Spinal cord (tissue), 10 donors: Measurements from ENCODE around the gene TGM5. TPM values are rescaled to one million over a fixed set of nuclear protein-coding genes. Genes with fewer than 3 reads are reported as not detected.

Source experiments
- DNase-seq, 6 donors: peaks; one replicate each; pipeline versions ENCODE4 v3.0.0 to v3.0.0-alpha.2; 2013 to 2015; ENCODE audit warnings: low spot score in 6 of 6, low read depth in 4 of 6
- H3K27ac ChIP-seq: one replicate; pipeline ENCODE4 v1.5.1; 2013; ENCODE audit warnings: low read depth, low read length, control low read depth
- H3K27me3 ChIP-seq: one replicate; pipeline ENCODE4 v1.6.1; 2013; ENCODE audit warnings: low read length; ENCODE audit not compliant: control insufficient read depth, insufficient read depth
- H3K36me3 ChIP-seq: one replicate; pipeline ENCODE4 v1.6.1; 2013; ENCODE audit warnings: low read length; ENCODE audit not compliant: control insufficient read depth, insufficient read depth
- H3K4me1 ChIP-seq: one replicate; pipeline ENCODE4 v1.6.1; 2013; ENCODE audit warnings: low read length; ENCODE audit not compliant: control insufficient read depth, insufficient read depth
- H3K4me3 ChIP-seq: one replicate; pipeline ENCODE4 v1.5.1; 2013; ENCODE audit warnings: low read depth, low read length, control low read depth
- H3K9me3 ChIP-seq: one replicate; pipeline ENCODE4 v1.6.1; 2013; ENCODE audit warnings: low read length; ENCODE audit not compliant: control insufficient read depth, insufficient read depth
- whole genome bisulfite sequencing: methylation state at CpG from one replicate; pipeline ENCODE4 v1.1.5; 2013; ENCODE audit warnings: missing lambda C conversion rate; ENCODE audit not compliant: insufficient coverage; 5-methylcytosine and 5-hydroxymethylcytosine counted together
- polyA plus RNA-seq, 2 donors: library from polyadenylated mRNA; unstranded; fragments of 120-200 nt; gene quantifications; one replicate each; pipeline ENCODE4 v1.2.1, GENCODE V29; 2013; ENCODE audit not compliant: insufficient read length in 2 of 2
- total RNA-seq, 2 donors: library from RNA; depleted of rRNA in 1 of 2; stranded (reverse); fragments of 120-200 nt in 1 of 2; fragments of >200 nt in 1 of 2; gene quantifications; one replicate each; pipeline versions ENCODE4 v1.2.3 to v1.2.4, GENCODE V29; 2013 to 2014
- donor health status: healthy.

The TGM5 gene
- total and polyA plus RNA-seq, 4 donors, result 0.10 TPM; not detected in 3

- peaks cover 5% of the 10 kb centered on the region for H3K4me1 ChIP-seq
- no peaks in the 10 kb centered on the region for H3K9me3 ChIP-seq
- peak; percentile 8 to 75 (median 42) for DNase-seq
- H3K27ac ChIP-seq, result no peak overlapping the region
- no peaks in the 10 kb centered on the region for H3K27me3 ChIP-seq
- no peak overlapping the region for H3K4me3 ChIP-seq
- WGBS, result 52% methylated on average over 15 of the region's 16 CpGs
- H3K36me3 ChIP-seq, result no peaks in the 10 kb centered on the region
Measured at GRCh38 chr15:43225201-43225949, 41.4 kb downstream of the TGM5 start.

GRCh38 chr15:43221422-43221821 lies 45.3 kb downstream of the TGM5 start:
- no peaks in the 10 kb centered on the region for H3K4me1 ChIP-seq
- no peak overlapping the region for H3K4me3 ChIP-seq
- H3K27ac ChIP-seq, result no peak overlapping the region
- H3K36me3 ChIP-seq, result no peaks in the 10 kb centered on the region
- H3K9me3 ChIP-seq, result no peaks in the 10 kb centered on the region
- H3K27me3 ChIP-seq, result no peaks in the 10 kb centered on the region
- DNase-seq, result no peak
- WGBS, result no CpG with 5 or more reads among the region's 1 CpG

GRCh38 chr15:43220991-43221403 lies 45.7 kb downstream of the TGM5 start, which contains the start of gene EPB42:
EPB42 (minus strand) TSS chr15:43221018; CDS start chr15:43220825, 193 bp downstream.
- H3K36me3 ChIP-seq, result no peaks in the 10 kb centered on the region
- whole genome bisulfite sequencing, result 74% methylated on average over 2 of the region's 3 CpGs
- no peak within 1 kb of the TSS for H3K4me3 ChIP-seq
- no peaks in the 10 kb centered on the region for H3K27me3 ChIP-seq
- no peak for DNase-seq
- no peak within 1 kb of the TSS for H3K27ac ChIP-seq
- H3K4me1 ChIP-seq, result no peaks in the 10 kb centered on the region
- H3K9me3 ChIP-seq, result no peaks in the 10 kb centered on the region

DNA sequence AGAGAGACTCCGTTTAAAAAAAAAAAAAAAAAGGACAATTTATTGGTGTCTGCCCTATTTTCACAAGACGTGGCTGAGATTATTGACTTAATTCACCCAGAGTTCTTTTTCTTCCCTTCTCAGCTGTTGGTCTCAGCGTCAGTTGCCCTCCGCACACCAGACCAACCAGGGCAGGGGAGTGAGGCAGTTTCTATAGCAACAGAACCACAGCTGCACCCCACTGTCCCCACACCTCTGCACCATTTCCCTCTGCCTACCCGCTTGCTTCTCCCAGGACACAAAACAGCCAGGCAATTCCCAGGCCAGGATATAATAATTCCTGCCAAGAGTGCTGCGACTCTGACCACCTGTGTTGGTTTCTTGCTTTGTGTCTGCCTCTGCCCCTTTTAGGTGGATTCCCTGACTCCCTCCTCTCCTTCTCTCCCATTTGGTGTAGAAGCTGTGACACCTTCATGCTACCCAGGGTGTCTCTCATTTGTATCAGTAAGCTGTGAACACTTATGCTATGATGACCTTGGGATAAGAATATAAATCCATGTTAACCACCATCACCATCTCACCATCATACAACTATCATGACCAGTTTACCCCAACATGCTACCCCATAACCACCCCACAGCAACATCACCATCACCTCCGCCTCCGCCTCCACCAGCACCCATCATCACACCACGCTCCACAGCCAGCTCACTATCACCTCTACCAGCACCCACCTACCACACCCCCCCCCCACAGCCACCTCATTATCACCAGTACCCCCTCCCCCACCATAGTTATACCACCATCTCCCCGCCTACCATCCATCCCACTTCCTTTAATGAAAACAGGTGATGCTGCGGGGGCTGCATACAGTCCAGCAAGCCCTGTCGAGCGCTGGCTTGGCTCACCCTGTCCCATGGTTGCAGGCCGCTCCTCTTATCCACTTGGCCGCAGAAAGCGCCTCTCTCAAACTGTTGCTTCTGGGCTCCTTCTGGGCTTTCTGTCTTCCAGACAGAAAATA lies 46.5 kb downstream of the TGM5 start:
- no peak for DNase-seq
- H3K27ac ChIP-seq, result no peak overlapping the region
- H3K4me3 ChIP-seq, result no peak overlapping the region
- no peaks in the 10 kb centered on the region for H3K9me3 ChIP-seq
- no peaks in the 10 kb centered on the region for H3K27me3 ChIP-seq
- H3K4me1 ChIP-seq, result no peaks in the 10 kb centered on the region
- H3K36me3 ChIP-seq, result no peaks in the 10 kb centered on the region
- 85% methylated on average over 15 of the region's 16 CpGs for WGBS

DNA sequence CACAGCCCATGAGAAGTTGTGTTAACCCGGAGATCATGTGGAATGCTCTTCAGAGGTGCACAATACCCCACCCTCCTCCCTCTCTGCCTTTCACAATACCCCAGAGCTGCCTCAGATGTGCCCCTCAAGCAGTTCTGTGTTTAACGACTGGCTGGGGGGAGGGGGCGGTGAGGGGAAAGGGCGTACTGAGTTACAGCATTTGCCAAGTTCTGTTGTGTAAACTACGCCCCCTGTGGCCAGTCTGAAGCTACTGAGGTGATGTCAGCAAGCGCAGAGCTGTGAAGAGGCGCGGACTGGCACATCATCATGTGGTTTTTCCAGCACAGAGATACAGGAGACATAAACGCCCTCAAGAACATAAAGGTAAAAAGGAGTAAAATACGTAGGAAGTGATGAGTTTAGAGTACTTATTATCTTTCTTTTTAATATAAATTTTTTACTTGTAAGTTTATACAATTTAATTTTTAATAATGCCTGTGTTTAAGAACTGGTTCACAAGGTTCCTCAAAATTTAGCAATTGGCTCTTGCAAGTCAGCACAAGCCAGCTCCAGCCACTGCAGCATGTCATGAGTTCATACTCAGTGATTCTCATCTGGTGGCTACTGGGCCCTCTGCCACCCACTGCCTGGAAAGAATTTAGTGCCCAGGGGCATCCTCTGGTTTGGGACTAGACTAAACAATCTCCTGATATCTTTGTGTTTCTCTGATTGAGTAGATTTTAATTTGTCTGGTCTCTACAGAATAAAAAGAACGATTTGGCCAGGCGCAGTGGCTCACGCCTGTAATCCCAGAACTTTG lies 47.6 kb downstream of the TGM5 start:
- Histone ChIP-seq H3K27ac (no peak overlapping the region), H3K27me3 (no peaks in the 10 kb centered on the region), H3K9me3 (no peaks in the 10 kb centered on the region), H3K4me1 (no peaks in the 10 kb centered on the region), H3K36me3 (no peaks in the 10 kb centered on the region), H3K4me3 (no peak overlapping the region)
- WGBS, result 43% methylated on average over 8 of the region's 13 CpGs
- DNase-seq, result peak in 1 of 6 donors; percentile 3

- no peak for DNase-seq
- Histone ChIP-seq H3K4me1 (no peaks in the 10 kb centered on the region), H3K36me3 (no peaks in the 10 kb centered on the region), H3K4me3 (no peak overlapping the region), H3K9me3 (no peaks in the 10 kb centered on the region), H3K27ac (no peak overlapping the region), H3K27me3 (no peaks in the 10 kb centered on the region)
- WGBS, result 88% methylated on average over 3 of the region's 7 CpGs
Measured at GRCh38 chr15:43215961-43216360, 50.8 kb downstream of the TGM5 start.

DNA sequence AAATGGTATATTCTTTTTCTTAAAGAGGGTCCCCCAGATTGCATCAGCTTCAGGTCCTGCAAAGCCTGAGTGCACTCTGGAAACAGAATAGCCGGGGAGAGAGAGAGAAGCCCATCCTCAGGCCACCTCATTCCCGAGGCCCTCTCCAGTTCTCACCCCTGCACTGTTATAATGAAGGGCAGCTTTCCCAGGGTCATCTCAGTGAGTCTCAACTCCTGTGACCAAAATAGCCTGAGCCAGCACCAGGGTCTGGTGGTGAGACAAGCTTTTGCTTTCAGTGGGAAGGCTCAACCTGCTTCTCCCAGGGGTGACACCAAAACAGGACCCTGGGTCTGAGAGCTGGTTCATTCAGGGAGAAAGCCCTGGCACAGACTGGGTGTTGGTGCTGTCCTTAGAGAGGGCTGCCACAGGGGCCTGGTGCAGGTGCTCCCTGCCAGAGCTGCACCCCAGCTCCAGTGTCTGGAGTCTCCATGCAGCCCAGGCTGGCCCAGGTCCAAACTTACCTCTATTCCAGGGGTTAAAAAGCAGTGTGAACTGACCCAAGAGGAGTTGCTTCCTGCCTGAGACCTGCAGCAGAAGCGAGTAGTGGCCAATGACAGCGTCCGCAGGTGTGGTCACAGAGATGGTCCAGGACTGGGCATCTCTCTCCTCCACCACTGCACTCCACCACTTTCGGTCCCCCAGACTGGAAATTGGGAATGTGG lies 52.0 kb downstream of the TGM5 start:
- DNase-seq, result no peak
- H3K27me3 ChIP-seq, result no peaks in the 10 kb centered on the region
- H3K9me3 ChIP-seq, result no peaks in the 10 kb centered on the region
- no peaks in the 10 kb centered on the region for H3K4me1 ChIP-seq
- no peaks in the 10 kb centered on the region for H3K36me3 ChIP-seq
- no peak overlapping the region for H3K4me3 ChIP-seq
- WGBS, result 75% methylated on average over 1 of the region's 6 CpGs
- H3K27ac ChIP-seq, result no peak overlapping the region

GRCh38 chr15:43214169-43214568 lies 52.6 kb downstream of the TGM5 start:
- Histone ChIP-seq H3K9me3 (no peaks in the 10 kb centered on the region), H3K27me3 (no peaks in the 10 kb centered on the region), H3K36me3 (no peaks in the 10 kb centered on the region), H3K4me1 (no peaks in the 10 kb centered on the region), H3K4me3 (no peak overlapping the region), H3K27ac (no peak overlapping the region)
- DNase-seq, result no peak
- WGBS, result 65% methylated on average over 8 of the region's 8 CpGs

- Histone ChIP-seq H3K4me3 (no peak overlapping the region), H3K9me3 (no peaks in the 10 kb centered on the region), H3K27me3 (no peaks in the 10 kb centered on the region), H3K36me3 (no peaks in the 10 kb centered on the region), H3K4me1 (no peaks in the 10 kb centered on the region), H3K27ac (no peak overlapping the region)
- no peak for DNase-seq
- WGBS, result 74% methylated on average over 5 of the region's 5 CpGs
Measured at GRCh38 chr15:43213466-43213865, 53.3 kb downstream of the TGM5 start.
